NCI-H1417 (cell line): ENCODE measurements around the gene WEE1.

Experiments
- DNase-seq, 3 experiments: peaks; one replicate each; lab custom pipeline; 2025; lab: John Stamatoyannopoulos, UW

WEE1 gene

DNA sequence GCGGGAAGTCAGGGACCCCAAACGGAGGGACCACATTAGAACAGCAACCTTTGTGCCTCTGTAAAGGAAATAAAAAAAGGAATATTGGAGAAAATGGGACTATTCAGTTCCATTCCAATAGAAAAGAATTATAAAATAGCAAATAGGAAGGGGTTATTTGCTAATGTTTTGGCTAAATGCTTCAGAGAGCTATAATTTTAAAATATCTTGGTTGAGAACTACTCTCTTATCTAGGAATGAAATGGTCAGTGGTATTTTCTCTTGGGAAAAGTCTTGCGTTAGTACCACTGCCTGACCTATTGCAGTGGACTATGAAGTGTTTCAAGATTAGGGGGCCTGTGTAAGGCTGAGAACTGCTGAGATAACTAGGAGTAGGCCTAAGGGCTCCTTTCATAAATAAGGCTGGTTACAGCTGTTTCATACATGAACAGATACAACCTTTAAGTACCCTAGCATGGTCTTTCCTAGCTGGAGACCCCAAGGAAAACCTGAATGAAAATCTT lies 6.9 kb upstream of the WEE1 start:
- DNase-seq = no peak

DNA sequence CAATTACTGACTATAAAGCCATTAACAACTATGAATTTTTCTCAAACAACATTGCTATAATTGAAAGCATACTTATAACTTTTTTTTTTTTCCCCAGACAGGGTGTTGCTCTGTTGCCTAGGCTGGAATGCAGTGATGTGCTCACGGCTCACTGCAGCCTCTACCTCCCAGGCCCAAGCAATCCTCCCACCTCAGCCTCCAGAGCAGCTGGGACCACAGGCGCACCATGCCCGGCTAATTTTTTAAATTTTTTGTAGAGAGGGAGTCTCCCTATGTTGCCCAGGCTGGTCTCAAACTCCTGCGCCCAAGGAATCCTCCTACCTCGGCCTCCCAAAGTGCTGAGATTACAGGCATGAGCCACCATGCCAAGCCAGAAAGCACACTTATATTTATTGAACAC lies 6.1 kb upstream of the WEE1 start:
- no peak for DNase-seq

DNA sequence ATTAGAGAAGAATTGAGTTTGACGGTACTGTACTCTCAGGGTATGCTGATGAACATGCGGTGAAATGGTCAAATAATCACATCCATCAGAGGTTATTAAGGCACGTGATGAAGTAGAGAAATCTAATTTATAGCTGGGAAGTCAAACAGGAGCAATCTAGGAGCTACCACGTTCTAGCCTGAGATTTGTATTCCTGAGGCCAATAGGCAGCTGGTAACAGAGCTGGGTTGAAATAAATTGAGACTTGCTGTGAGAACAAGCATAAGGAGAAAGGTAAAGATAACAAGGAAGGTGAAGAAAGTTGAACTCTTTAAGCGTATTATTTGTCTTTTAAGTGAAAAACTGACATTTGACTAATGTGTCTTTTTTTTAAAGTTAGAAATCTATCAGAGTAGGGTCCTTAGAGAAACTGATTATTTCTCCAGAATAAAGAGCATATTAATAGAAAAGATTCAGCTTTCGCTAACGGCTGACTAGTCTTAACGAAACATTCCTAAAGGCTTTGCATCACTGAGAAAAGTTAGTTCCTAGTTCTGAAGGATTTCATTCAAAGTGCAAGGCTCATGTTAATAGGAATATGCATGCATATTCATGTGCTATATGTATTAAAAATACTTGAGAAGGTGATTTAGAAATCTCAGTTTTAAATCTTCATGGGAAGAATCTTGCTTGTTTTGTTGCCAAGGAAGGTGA lies 5.2 kb upstream of the WEE1 start:
- peak in 1 of 3 experiments; percentile 31 for DNase-seq

DNA sequence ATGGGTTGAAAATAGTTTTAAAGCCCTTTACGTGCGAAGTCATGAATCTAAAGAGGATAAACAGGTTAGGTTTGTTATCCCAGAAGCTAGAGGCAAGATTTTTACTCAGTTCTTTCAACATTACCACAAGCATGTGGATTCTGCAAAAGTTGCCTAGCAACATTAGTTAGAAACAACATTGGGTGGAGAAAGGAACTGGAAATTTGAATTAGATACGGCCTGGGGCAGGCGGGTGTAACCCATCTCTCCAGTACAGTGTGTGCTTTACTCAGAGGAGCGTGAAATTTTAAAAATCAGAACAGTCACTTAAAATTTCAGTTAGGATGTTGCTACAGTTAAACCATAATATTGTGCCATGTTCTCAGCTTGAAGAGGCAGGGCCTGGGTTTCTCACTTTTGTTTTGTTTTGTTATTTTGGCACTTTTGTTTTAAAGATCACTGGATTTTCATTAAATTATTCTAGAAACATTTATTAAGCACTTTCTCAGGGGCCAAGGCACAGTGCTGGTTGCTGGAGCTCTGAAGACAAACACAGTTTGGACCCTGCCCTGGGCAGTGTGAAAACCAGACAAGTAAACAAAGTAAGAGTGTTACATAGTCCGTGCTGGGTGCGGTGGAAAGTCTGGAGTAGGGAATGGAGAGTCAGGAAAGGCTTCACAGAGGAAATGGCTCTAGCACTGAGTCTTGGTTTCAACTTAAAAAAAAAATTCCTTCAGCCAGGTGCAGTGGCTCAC lies 4.4 kb upstream of the WEE1 start:
- peak; percentile 51 to 78 (median 67) for DNase-seq

DNA sequence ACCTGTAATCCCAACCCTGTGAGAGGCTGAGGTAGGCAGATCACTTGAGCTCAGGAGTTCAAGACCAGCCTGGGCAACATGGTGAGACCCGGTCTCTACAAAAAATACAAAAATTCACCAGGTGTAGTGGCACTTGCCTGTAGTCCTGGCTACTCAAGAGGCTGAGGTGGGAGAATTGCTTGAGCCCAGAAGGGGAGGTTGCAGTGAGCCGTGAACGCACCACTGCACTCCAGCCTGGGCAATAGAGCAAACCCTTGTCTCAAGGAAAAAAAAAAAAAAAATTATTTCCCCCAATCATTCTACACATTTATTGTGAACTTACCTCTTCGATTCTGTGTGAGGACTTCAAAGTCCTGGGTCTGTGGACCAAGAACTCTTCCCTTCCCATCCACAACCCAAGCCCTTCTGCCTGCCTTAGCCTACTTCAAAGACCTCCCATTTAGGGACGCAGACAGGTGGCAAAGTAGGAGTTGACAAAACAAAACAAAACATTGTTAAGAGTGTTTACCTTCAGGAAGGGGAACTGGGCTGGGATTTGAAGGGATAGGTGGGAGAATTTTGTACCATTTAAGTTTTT lies 3.8 kb upstream of the WEE1 start:
- peak in 2 of 3 experiments; percentile 29 to 52 for DNase-seq

DNA sequence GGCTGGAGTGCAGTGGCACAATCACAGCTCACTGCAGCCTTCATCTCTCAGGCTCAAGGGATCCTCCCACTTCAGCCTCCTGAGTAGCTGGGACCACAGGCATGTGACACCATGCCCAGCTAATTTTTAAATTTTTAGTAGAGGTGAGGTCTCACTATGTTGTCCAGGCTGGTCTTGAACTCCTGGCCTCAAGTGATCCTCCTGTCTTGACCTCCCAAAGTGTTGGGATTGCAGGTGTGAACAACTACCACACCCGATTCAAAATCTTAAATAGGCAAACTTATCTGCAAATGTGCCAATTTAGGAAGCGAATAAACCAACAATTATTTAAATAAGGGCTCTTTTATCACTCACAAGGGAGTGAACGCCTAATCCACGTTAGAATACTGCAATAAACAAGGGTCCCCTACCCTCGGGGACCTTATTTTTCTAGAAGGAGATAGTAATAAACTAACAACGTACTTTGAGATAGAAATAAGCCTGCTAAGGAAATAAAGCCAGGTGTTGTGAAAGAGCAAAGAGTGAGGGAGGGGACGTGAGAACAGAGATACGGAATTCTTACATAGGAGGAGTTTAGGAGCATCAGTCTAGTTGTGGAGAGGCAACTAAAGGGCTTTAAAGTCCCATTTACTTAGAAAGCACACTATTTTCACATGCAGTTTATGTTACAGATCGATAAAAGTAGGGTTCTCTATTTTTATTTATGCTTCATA lies 3.0 kb upstream of the WEE1 start:
- DNase-seq = no peak

DNA sequence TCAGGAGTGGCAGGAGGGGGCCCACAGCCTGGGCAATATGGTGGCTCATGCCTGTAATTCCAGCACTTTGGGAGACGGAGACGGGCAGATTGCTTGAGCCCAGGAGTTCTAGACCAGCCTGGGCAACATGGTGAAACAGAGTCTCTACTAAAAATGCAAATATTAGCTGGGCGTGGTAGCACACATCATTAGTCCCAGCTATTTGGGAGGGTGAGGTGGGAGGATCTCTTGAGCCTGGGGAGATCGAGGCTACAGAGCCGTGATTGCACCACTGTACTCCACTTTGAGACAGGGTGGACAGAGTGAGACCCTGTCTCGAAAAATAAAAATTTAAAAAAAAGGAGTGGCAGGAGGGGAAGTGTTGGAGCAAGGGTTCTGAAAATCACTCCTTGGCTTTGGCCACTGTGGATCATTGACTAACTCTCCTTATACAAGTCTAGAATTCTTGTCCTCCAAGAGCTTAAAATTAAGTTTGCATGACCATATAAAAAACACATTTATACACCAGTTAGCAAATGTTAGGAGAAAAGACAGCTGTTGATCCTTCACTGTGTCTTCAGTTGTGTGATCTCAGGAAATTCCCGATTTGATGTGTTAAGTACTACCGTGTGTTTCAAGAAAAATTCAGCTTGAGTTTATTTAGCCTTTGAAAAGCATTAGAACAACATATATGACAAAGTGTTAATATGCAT lies 2.3 kb upstream of the WEE1 start:
- no peak for DNase-seq

DNA sequence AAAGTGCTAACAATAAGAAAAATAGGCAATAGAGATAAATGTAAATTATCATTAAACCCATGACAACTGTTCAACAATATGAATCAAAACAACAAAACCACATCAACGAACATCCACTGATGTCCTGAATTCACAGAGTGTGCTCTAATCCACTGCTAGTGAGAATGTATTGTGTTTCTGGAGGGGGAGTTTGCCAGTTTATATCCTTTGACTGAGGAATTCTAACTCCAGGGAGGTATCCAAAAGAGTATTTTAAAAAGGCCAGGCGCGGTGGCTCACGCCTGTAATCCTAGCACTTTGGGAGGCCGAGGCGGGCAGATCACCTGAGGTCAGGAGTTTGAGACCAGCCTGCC lies 1.7 kb upstream of the WEE1 start:
- peak in 1 of 3 experiments; percentile 44 for DNase-seq

DNA sequence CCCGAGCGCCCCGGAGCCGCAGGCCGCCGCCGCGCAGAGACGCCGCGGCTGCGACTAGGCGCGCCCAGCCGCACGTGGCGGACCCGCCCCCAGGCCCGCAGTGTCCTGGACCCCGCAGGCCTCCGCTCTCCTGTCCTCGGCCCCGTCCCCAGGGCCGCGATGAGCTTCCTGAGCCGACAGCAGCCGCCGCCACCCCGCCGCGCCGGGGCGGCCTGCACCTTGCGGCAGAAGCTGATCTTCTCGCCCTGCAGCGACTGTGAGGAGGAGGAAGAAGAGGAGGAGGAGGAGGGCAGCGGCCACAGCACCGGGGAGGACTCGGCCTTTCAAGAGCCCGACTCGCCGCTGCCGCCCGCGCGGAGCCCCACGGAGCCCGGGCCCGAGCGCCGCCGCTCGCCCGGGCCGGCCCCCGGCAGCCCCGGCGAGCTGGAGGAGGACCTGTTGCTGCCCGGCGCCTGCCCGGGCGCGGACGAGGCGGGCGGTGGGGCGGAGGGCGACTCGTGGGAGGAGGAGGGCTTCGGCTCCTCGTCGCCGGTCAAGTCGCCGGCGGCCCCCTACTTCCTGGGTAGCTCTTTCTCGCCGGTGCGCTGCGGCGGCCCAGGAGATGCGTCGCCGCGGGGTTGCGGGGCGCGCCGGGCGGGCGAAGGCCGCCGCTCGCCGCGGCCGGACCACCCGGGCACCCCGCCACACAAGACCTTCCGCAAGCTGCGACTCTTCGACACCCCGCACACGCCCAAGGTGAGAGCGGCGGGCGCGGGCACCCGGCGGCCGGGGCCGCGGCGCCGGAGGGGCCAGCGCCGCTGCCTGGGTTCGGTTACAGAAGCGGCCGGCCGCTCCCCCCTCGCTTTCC lies 528 bp downstream of the WEE1 start:
- peak; percentile 48 to 56 (median 52) for DNase-seq

DNA sequence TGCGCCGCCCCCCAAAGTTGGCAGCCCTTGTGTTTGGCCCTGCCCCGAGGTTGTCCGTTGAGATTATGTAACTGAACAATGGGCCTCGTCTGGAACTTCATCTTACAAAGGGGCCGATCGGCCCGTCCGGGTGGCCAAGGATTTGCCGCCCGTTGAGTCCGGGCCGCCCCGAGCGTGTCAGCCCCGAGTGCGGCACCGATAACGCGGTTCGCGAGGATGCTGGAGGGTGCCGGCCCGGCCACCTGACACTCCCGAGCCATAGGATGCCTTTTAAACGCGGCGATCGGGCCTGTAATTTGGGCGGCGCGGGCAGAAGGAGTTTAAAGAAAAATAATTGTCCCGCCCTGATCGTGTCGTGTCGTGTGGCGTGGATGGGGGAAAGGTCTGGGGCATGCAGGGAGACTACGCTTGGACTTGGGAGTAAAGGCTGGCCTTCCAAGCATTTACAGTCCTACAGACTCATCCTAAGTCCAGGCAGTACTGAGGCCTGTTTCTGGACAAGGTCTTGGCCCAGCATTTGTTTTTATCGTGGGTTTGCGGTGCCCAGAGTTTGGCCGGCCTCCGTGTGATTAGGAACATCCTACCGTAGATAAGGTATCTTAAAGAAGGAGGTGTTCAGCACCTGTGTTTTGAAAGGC lies 1.3 kb downstream of the WEE1 start:
- peak in 2 of 3 experiments; percentile 36 to 55 for DNase-seq

DNA sequence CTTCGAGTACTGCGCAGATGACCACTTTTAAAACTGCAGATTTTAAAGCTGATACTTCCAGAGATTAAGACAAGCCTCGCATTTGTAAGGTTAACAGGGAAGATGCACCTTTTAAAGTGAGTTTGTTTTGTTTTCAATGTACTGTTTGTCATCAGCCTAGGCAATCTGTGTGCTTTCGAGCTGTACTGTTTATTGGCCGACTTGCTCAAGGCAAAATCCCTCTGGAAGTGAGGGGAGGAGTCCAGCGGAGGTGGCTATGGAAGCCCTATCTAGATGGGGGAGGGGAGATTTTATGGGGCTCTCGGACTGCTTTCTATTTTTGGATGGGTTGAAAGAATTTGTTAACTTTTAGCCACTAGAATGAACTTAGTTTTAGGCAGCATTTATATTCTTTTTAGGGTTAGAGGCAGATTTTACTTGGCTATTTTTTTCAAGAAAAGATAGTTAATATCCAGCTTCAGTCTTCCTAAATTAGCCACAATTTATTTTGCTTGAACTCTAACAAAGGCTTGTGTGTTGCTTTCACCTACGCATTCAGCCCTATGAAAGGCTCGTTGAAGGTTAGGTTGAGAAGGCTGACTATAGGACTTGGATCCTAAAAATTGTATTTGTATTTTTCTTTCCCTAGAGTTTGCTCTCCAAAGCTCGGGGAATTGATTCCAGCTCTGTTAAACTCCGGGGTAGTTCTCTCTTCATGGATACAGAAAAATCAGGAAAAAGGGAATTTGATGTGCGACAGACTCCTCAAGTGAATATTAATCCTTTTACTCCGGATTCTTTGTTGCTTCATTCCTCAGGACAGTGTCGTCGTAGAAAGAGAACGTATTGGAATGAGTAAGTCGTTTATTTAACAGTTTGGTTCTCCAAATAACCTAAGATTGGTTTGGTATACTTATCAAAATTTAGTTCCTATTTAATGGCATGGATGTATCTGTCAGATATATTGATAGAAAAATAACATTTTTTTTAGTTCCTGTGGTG lies 2.1 kb downstream of the WEE1 start:
- DNase-seq = peak; percentile 67 to 83 (median 74)

DNA sequence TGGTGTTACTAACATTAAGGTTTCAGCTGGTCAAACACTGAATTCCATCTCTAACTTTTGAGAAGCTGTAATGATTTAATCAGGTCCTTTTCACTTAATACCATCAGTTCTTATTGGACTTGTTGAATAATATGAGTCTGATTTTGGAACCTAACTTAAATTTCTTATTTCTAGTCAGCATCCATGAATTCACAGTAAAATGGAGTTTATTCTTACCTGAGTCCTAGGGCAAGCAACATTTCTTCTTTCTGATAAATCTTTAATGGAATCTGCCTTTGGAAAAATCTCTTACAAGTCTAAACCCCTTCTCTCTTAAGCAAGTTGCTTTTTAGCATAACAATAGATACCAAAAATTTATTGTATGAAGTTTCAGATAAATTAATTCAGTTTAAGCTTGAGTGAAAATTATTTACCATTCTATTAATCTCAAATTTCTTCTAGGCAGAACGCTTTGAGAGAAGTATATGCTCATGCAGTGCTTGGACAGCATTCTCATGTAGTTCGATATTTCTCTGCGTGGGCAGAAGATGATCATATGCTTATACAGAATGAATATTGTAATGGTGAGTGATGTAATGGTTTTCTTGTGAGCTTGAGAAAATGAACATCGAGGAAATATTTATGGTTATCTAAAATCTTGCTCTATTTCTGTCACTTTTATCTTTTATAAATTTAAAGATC lies 3.4 kb downstream of the WEE1 start:
- no peak for DNase-seq

DNA sequence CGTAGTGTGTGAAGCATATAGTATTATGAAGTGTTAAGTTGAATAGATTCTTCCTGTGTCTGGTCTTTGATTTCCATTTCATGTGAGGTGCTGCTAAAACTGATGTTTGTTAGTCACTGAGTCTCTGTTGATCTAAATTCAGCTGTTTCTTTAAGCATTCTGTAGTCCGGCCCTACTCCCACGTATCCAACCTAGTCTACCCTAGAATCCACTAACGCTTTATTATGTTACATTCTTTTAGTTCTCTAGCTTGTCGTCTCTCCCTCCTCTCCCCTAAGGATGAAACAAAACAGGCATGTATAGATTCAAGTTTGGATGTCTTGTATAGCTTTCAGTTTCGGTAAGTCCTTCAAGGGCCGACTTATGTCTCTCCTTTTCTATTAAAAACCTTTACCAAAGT lies 4.1 kb downstream of the WEE1 start:
- no peak for DNase-seq

DNA sequence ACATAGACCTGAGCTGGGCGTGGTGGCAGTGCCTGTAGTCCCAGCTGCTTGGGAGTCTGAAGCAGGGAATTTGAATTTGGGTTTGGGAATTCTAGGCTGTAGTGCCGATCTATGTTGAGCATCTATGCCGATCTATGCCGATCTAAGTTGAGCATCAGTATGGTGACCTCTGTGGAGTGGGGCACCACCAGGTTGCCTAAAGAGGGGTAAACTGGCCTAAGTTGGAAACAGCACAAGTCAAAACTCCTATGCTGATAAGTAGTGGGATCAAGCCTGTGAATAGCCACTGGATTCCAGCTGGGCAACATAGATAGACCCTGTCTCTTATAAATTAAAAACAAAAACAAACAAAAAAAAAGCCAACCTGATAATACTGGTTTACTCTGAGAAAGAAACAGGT lies 7.4 kb downstream of the WEE1 start:
- DNase-seq = no peak

DNA sequence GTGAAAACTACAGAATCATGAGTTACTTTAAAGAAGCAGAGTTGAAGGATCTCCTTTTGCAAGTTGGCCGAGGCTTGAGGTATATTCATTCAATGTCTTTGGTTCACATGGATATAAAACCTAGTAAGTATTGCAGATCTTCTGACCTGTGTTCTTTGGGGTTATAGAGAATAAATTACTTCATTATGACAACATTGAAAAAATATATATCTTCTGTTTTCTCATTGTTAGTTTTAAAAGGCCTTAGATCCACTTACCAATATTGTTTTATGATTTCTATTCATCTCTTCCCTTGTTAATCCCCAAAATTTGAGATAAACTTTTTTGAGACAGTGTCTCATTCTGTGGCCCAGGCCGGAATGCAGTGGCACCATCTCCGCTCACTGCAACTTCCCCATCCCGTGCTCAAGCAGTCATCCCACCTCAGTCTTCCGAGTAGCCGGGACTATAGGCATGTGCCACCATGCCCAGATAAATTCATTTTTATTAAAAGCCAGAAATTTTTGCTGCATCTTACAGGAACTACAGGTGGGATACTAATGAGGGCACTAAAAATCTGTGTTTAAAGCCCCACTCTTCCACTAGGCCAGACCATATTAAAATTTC lies 8.2 kb downstream of the WEE1 start:
- DNase-seq = no peak

DNA sequence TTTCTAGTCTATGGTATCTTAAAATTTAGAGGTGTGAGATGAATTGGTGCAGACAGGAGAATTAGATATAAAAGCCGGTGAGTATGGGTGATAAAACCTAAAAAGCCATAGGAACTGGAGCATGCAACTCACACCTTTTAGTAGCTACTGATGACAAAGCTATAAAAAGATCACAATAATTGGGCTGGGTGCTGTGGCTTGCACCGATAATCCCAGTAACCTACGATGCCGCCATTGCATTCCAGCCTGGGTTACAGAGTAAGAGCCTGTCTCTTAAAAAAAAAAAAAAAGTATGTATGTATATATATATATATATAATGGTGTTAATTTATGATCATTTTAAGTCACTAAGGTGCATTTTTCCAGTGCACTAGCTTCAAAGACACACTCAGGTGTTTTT lies 17.2 kb downstream of the WEE1 start:
- no peak for DNase-seq

DNA sequence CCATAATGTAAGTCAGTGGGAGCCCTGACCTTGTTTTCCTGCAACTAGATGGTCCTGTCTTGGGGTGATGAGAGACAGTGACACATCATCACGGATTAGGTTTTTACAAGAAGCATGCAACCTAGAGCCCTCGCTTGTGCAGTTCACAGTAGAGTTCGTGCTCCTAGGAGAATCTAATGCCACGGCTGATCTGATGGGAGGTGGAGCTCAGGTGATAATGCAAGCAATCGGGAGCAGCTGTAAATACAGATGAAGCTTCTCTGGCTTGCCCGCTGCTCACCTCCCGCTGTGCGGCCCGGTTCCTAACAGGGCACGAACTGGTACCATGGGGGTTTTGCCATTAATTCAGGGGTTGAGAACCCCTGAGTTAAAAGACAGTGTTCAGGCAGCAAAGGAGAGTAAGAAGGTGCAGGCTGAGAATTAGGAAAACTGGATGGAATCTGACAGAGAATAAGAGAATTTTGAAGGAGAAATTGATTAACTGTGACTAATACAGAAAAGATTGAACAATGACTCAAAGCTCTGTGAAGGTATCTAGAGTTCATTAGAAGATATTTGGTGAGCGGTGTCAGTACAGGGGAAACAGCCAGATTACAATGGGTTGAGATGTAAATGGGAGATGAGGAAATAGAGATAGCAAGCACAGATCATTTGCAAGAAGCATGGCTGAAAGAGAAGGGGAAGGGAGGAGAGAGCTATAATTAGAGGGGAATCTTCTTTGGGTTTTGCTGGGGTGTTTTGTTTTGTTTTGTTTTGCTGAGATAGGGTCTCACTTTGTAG lies 21.0 kb downstream of the WEE1 start:
- peak in 1 of 3 experiments; percentile 8 for DNase-seq
